ENCODE results near the gene EVI5L.

DNA sequence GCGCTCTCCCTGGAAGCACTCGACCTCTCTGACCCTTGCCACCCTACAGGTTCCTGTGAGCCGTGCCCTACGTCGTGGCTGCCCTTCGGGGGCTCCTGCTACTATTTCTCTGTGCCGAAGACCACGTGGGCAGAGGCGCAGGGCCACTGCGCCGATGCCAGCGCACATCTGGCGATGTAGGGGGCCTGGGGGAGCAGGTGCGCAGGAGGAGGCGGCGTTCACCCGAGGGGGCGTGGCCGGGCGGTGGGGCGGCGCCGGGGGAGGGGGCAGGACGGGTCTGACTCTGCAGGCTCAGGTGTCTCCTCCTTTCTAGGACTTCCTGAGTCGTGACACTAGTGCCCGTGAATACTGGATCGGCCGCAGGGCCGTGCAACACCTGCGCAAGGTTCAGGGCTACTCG is 40.6 kb upstream of the EVI5L start:
- TF ChIP-seq, protein P1, sequence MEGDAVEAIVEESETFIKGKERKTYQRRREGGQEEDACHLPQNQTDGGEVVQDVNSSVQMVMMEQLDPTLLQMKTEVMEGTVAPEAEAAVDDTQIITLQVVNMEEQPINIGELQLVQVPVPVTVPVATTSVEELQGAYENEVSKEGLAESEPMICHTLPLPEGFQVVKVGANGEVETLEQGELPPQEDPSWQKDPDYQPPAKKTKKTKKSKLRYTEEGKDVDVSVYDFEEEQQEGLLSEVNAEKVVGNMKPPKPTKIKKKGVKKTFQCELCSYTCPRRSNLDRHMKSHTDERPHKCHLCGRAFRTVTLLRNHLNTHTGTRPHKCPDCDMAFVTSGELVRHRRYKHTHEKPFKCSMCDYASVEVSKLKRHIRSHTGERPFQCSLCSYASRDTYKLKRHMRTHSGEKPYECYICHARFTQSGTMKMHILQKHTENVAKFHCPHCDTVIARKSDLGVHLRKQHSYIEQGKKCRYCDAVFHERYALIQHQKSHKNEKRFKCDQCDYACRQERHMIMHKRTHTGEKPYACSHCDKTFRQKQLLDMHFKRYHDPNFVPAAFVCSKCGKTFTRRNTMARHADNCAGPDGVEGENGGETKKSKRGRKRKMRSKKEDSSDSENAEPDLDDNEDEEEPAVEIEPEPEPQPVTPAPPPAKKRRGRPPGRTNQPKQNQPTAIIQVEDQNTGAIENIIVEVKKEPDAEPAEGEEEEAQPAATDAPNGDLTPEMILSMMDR (IDR thresholded peaks at IDR 0.05) = no peak
- no peak for TF ChIP-seq POLR2A (IDR thresholded peaks at IDR 0.05)
